Measurements from ENCODE around the gene GOLGA6L9. TPM values are rescaled to one million over a fixed set of nuclear protein-coding genes. Genes with fewer than 3 reads are reported as not detected.
"Not testable (repeated sequence)": the region's sequence is repeated elsewhere in the genome, so short reads cannot be mapped to it uniquely, and the experiment has no call there.

Gene GOLGA6L9, protein sequence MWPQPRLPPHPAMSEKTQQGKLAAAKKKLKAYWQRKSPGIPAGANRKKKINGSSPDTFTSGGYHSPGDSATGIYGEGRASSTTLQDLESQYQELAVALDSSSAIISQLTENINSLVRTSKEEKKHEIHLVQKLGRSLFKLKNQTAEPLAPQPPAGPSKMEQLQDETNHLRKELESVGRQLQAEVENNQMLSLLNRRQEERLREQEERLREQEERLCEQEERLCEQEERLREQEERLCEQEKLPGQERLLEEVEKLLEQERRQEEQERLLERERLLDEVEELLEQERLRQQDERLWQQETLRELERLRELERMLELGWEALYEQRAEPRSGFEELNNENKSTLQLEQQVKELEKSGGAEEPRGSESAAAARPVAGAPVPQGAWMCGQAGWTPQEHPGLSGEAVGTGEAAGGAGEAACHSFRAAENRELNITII
- total RNA-seq (10 to 100 TPM; 13.8 to 20.6 TPM), polyA plus RNA-seq (ENCODE audit: insufficient read depth, low read depth, low replicate concordance) (10.1 TPM)
- long read RNA-seq, donor 1, result 0 reads
- long read RNA-seq, donor 2, result 0 reads

GRCh38 chr15:82429693-82430092 lies at the start of gene GOLGA6L9:
TSS of gene GOLGA6L9 (plus strand) at chr15:82429816. CDS start at chr15:82430080, 264 bp downstream.
- H3K4me3 ChIP-seq; H3K9me3 ChIP-seq; intact Hi-C loops (cut with DNase I; ENCODE audit: low total_unique reads); H3K4me1 ChIP-seq; H3K27me3 ChIP-seq; H3K27ac ChIP-seq; H3K36me3 ChIP-seq (ENCODE audit: low read depth, missing control alignments): not testable (repeated sequence)
- DNase-seq, result peak; percentile 25
- WGBS, 2 donors, result 83 to 94% methylated on average over 5 to 7 of the region's 9 CpGs

DNA sequence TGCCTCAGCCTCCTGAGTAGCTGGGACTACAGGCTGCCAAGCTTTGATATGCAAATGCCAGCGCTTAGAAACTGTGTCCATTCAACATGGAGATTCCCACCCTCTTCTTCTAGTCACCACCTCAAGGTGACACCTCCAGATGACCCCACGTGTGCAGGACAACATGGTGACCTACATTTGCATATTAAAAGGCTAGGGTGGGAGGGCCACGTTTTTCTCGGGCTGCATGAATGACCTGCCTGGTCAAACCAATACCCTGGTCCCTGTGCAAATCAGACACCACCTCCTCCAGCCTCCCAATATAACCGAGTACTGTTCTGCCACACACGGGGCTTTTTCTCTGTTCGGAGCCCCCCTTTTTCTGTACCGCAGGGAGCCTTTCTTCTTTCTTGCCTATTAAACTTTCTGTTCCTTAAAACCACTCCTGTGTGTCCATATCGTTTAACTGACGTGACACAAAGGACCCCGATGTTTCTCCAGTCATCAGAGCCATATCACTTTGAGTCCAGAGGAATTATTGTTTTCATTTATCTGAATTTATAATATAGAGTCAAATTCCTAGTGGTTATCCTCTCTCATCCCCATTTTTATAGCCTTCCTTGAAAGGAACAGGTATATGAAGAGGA lies 48.2 kb upstream of the GOLGA6L9 start:
- H3K36me3 ChIP-seq (ENCODE audit: low read depth, missing control alignments); H3K4me1 ChIP-seq; H3K27me3 ChIP-seq; H3K4me3 ChIP-seq; H3K9me3 ChIP-seq; DNase-seq; intact Hi-C loops (cut with DNase I; ENCODE audit: low total_unique reads); H3K27ac ChIP-seq: not testable (repeated sequence)
- 72 to 78% methylated on average over 11 of the region's 11 CpGs for WGBS, 2 donors

- H3K4me1 ChIP-seq; intact Hi-C loops (cut with DNase I; ENCODE audit: low total_unique reads); H3K9me3 ChIP-seq; H3K4me3 ChIP-seq; DNase-seq; H3K36me3 ChIP-seq (ENCODE audit: low read depth, missing control alignments); H3K27me3 ChIP-seq; H3K27ac ChIP-seq: not testable (repeated sequence)
Observed at GRCh38 chr15:82387209-82387608, 42.4 kb upstream of the GOLGA6L9 start.

DNA sequence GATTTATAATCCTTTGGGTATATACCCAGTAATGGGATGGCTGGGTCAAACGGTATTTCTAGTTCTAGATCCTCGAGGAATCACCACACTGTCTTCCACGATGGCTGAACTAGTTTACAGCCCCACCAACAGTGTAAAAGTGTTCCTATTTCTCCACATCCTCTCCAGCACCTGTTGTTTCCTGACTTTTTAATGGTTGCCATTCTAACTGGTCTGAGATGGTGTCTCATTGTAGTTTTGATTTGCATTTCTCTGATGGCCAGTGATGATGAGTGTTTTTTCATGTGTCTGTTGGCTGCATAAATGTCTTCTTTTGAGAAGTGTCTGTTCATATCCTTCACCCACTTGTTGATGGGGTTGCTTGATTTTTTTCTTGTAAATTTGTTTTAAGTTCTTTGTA lies 39.5 kb upstream of the GOLGA6L9 start:
- H3K27ac ChIP-seq; H3K9me3 ChIP-seq; H3K36me3 ChIP-seq (ENCODE audit: low read depth, missing control alignments); H3K27me3 ChIP-seq; H3K4me3 ChIP-seq; H3K4me1 ChIP-seq; DNase-seq; intact Hi-C loops (cut with DNase I; ENCODE audit: low total_unique reads): not testable (repeated sequence)
- WGBS, 2 donors, result 83 to 95% methylated on average over 3 of the region's 3 CpGs

DNA sequence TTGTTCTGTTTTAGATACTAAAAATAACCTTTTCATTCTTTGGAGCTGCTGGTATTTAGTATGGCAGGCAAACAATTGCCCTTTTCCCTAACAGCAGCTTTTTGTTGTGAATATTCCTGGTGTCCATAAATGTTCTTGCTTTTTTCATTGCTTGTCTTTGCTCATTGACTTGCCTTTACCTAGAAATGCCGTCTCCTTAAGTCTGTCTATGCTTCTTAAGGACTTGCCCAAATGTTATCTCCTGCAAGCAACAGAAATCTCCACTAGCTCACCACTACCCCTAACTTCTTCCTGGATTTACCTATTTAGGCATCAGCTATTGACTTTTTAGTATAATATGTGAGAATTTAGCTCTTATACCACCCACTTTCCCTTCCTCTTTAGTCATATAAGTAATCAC lies 37.5 kb upstream of the GOLGA6L9 start:
- H3K27ac ChIP-seq; H3K9me3 ChIP-seq; H3K4me1 ChIP-seq; H3K36me3 ChIP-seq (ENCODE audit: low read depth, missing control alignments); intact Hi-C loops (cut with DNase I; ENCODE audit: low total_unique reads); H3K4me3 ChIP-seq; DNase-seq; H3K27me3 ChIP-seq: not testable (repeated sequence)
- WGBS, 2 donors, result 88% methylated on average over 1 of the region's 1 CpG

GRCh38 chr15:82393671-82394070 lies 35.9 kb upstream of the GOLGA6L9 start:
- TF ChIP-seq, protein P1, sequence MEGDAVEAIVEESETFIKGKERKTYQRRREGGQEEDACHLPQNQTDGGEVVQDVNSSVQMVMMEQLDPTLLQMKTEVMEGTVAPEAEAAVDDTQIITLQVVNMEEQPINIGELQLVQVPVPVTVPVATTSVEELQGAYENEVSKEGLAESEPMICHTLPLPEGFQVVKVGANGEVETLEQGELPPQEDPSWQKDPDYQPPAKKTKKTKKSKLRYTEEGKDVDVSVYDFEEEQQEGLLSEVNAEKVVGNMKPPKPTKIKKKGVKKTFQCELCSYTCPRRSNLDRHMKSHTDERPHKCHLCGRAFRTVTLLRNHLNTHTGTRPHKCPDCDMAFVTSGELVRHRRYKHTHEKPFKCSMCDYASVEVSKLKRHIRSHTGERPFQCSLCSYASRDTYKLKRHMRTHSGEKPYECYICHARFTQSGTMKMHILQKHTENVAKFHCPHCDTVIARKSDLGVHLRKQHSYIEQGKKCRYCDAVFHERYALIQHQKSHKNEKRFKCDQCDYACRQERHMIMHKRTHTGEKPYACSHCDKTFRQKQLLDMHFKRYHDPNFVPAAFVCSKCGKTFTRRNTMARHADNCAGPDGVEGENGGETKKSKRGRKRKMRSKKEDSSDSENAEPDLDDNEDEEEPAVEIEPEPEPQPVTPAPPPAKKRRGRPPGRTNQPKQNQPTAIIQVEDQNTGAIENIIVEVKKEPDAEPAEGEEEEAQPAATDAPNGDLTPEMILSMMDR (IDR thresholded peaks at IDR 0.05), result no peak
- TF ChIP-seq POLR2A (IDR thresholded peaks at IDR 0.05), result no peak
- Histone ChIP-seq H3K27me3 (no peaks in the 10 kb centered on the region), H3K36me3 (ENCODE audit: low read depth, missing control alignments) (no peaks in the 10 kb centered on the region), H3K4me3 (no peak overlapping the region), H3K27ac (no peak overlapping the region), H3K9me3 (no peaks in the 10 kb centered on the region), H3K4me1 (no peaks in the 10 kb centered on the region)
- 82 to 85% methylated on average over 4 of the region's 4 CpGs for WGBS, 2 donors
- intact Hi-C loops (cut with DNase I; ENCODE audit: low total_unique reads), result no loop called here
- no peak for DNase-seq

GRCh38 chr15:82395788-82396187 lies 33.8 kb upstream of the GOLGA6L9 start:
- H3K4me3 ChIP-seq; H3K27ac ChIP-seq; H3K9me3 ChIP-seq; H3K36me3 ChIP-seq (ENCODE audit: low read depth, missing control alignments); intact Hi-C loops (cut with DNase I; ENCODE audit: low total_unique reads); DNase-seq; H3K27me3 ChIP-seq; H3K4me1 ChIP-seq: not testable (repeated sequence)
- 72 to 85% methylated on average over 1 to 4 of the region's 4 CpGs for WGBS, 2 donors

Measured in testis (tissue), 5 donors.